Endothelial cell of umbilical vein (primary cell): ENCODE measurements around the gene MOB1A.

ENCODE experiments used
- CTCF ChIP-seq, 2 donors: IDR thresholded peaks; 1 replicate in 1 of 2; 2 replicates in 1 of 2; pipeline ENCODE4 v1.5.1; 2011; ENCODE audit warnings: low read length in 2 of 2, mild to moderate bottlenecking in 2 of 2, moderate library complexity in 2 of 2, control low read depth in 1 of 2, inconsistent platforms in 1 of 2, low read depth in 1 of 2; ENCODE audit not compliant: insufficient read depth in 1 of 2; ENCODE audit errors: extremely low read depth in 1 of 2
- EZH2 ChIP-seq: IDR thresholded peaks from 2 replicates; pipeline ENCODE4 v1.6.1; 2012; ENCODE audit warnings: borderline replicate concordance, low read depth, mild to moderate bottlenecking, moderate library complexity, low read length, inconsistent platforms; ENCODE audit not compliant: severe bottlenecking
- GATA2 ChIP-seq: IDR thresholded peaks from 2 replicates; pipeline ENCODE4 v1.7.0; 2011; ENCODE audit warnings: low read depth, mild to moderate bottlenecking, moderate library complexity, mixed read lengths, low read length; ENCODE audit not compliant: insufficient read length, insufficient read depth
- JUN ChIP-seq: IDR thresholded peaks from 2 replicates; pipeline ENCODE4 v1.6.1; 2011; ENCODE audit warnings: borderline replicate concordance, low read depth; ENCODE audit not compliant: insufficient read length, insufficient read depth
- MAX ChIP-seq: IDR thresholded peaks from 2 replicates; pipeline ENCODE4 v1.6.1; 2011; ENCODE audit not compliant: insufficient read depth, insufficient read length
- MYC ChIP-seq: IDR thresholded peaks from one replicate; pipeline ENCODE4 v1.6.1; 2011; ENCODE audit warnings: mild to moderate bottlenecking, low read depth, low read length
- POLR2A ChIP-seq: IDR thresholded peaks from 2 replicates; pipeline ENCODE4 v1.6.1; 2012; ENCODE audit warnings: low read depth, mild to moderate bottlenecking, control low read depth, low read length
- POLR2AphosphoS5 ChIP-seq: IDR thresholded peaks from 2 replicates; pipeline ENCODE4 v1.6.1; 2012; ENCODE audit warnings: low read depth, mild to moderate bottlenecking, control low read depth, low read length, moderate library complexity; ENCODE audit not compliant: insufficient read depth

GRCh38 chr2:74222300-74222650 is 43.6 kb upstream of the MOB1A start:
- TF ChIP-seq POLR2A: no peak
- TF ChIP-seq JUN: no peak
- no peak for TF ChIP-seq GATA2
- no peak for TF ChIP-seq CTCF (IDR thresholded peaks at IDR 0.05; ENCODE audit: extremely low read depth in 1 of 2, insufficient read depth in 1 of 2, low read depth in 1 of 2, low read length in 2 of 2)
- TF ChIP-seq POLR2AphosphoS5: no peak
- TF ChIP-seq MAX: no peak
- no peak for TF ChIP-seq MYC
- no peak for TF ChIP-seq EZH2
